Glomerular visceral epithelial cell (primary cell): ENCODE data around the gene KIF22.
"Not testable (repeated sequence)": the region's sequence is repeated elsewhere in the genome, so short reads cannot be mapped to it uniquely, and the experiment has no call there.

Source experiments
- DNase-seq: peaks from one replicate; pipeline ENCODE4 v3.0.0-alpha.2; 2016; ENCODE audit errors: extremely low spot score

KIF22 gene

GRCh38 chr16:29790183-29790948 lies at the start of gene KIF22:
TSS of gene KIF22 (plus strand) at chr16:29790751. CDS start at chr16:29790760, 9 bp downstream.
- peak; percentile 98 for DNase-seq

DNA sequence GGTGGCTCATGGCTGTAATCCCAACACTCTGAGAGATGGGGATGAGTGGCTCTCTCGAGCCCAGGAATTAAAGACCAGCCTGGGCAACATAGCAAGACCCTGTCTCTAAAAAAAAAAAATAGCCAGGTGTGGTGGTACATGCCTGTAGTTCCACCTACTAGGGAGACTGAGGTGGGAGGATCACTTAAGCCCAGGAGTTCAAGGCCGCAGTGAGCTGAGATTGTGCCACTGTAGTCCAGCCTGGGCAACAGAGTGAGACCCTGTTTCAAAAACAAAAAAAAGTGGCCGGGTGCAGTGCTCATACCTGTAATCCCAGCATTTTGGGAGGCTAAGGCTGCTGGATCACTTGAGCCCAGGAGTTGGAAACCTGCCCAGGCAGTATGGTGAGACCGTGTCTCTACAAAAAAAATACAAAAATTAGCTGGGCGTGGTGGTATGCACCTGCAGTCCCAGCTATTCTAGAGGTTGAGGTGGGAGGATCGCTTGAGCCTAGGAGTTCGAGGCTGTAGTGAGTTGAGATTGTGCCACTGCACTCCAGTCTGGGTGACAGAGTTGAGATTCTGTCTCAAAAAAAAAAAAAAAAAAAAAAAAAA lies 47.8 kb upstream of the KIF22 start:
- DNase-seq, result no peak

- no peak for DNase-seq
Observed at GRCh38 chr16:29743475-29743826, 47.1 kb upstream of the KIF22 start.

GRCh38 chr16:29743827-29744531 lies 46.6 kb upstream of the KIF22 start:
- no peak for DNase-seq

DNA sequence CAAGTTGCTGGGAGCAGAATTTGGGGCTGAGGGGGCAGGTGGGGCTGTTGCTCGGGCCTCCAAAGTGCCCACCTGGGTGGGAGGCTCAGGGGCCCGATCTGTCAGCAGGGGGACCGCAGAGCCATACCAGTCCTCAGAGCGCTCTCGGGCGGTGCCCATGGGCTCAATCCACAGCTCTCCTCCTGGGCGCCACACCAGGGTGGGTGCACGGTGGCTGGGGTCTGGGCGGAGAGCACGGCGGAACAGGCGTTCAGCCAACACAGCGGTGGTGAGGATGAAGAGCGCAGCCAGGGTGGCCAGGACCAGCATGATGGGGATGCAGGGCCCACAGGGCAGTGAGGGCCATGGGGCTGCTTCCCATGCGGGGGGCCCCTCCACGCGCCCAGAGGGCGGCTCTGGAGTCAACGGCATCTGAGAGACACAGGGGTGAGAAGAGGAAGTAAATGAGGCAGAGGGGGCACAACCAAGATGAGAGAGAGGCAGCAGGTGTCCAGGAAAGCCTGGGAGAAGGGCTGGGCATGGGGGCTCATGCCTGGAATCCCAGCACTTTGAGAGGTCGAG lies 45.9 kb upstream of the KIF22 start:
- no peak for DNase-seq

- no peak for DNase-seq
Observed at GRCh38 chr16:29745121-29745852, 45.3 kb upstream of the KIF22 start.

GRCh38 chr16:29745853-29746345 lies 44.7 kb upstream of the KIF22 start, which contains the start of gene C16orf54:
TSS of gene C16orf54 (minus strand) at chr16:29745990. CDS start at chr16:29744951, 1,039 bp downstream.
- no peak for DNase-seq

DNA sequence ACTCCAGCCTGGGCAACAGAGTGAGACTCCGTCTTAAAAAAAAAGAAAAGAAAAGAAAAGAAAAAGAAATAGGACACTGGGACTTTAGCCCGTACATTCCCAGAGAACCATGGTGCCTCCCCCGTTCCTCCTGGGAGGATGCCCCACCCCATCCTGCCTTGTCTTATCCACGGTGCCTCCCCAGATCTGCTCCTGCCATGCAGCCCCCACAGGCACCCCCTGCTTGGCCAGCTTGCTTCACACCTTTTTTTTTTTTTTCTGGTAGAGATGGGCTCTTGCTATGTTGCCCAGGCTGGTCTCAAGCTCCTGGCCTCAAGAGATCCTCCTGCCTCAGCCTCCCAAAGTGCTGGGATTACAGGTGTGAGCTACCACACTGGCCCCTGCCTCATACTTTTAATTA lies 44.0 kb upstream of the KIF22 start:
- not testable (repeated sequence) for DNase-seq

DNA sequence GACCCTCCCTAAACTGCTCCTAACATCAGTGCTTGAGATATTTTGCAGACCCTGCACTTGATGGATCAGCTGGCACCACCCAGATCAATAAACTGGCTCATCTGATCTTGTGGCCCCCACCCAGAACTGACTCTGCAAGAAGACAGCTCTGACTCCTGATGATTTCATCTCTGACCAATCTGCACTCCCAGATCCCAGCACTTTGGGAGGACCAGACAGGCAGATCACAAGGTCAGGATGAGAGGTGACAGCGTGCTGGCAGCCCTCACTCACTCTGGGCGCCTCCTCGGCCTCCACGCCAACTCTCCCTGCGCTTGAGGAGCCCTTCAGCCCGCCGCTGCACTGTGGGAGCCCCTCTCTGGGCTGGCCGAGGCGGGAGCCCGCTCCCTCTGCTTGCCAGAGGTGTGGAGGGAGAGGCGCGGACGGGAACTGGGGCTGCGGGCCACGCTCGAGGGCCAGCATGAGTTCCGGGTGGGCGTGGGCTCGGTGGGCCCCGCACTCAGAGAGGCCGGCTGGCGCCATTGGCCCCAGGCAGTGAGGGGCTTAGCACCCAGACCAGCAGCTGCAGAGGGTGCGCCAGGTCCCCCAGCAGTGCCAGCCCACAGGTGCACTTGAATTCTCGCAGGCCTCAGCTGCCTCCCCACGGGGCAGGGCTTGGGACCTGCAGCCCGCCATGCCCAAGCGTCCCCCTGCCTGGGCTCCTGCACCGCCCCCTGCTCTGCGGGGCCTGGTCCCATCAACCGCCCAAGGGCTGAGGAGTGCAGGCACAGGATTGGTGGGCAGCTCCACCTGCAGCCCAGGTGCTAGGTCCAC lies 42.4 kb upstream of the KIF22 start:
- no peak for DNase-seq

- DNase-seq, result not testable (repeated sequence)
Observed at GRCh38 chr16:29748760-29749149, 41.8 kb upstream of the KIF22 start.

DNA sequence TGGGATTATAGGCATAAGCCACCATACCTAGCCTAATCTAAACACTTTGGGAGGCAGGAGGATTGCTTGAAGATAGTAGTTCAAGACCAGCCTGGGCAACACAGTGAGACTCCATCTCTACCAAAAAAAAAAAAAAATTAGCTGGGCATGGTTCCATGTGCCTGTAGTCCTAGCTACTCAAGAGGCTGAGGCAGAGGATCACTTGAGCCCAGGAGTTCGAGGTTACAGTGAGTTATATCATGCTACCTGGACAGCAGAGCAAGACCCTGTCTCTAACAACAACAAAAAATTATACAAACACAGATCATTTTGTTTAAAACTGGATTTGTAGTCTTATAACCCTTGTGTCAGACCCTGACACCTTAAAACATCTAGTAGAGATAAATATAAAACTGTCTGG lies 37.0 kb upstream of the KIF22 start:
- DNase-seq, result no peak

DNA sequence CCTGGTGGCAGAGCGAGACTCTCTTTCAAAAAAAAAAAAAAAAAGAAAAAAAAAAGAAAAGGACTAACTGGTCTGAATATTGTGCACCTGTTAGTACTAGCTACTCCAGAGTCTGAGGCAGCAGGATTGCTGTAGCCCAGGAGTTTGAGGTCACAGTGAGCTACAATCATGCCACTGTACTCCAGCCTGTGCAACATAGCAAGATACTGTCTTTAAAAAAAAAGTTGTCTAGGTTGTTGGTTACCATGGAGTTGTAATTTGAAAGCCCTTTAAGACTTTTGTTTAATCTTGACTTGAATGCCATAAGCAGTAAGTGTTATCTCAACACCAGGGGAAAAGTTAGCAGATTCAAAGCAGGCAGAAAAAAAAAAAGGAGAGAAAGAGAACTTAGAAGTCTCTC lies 33.9 kb upstream of the KIF22 start:
- DNase-seq, result no peak

DNA sequence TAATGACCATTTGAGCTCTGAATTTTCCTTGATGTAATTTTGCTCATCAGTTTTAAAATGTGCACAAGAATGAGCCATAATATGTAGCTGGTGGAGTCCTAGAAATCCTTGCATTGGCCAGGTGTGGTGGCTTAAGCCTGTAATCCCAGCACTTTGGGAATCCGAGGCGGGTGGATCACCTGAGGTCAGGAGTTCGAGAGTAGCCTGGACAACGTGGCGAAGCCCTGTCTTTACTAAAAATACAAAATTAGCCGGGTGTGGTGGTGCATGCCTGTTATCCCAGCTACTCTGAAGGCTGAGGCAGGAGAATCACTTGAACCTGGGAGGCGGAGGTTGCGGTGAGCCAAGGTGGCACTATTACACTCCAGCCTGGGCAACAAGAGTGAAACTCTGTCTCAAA lies 33.5 kb upstream of the KIF22 start:
- not testable (repeated sequence) for DNase-seq

DNA sequence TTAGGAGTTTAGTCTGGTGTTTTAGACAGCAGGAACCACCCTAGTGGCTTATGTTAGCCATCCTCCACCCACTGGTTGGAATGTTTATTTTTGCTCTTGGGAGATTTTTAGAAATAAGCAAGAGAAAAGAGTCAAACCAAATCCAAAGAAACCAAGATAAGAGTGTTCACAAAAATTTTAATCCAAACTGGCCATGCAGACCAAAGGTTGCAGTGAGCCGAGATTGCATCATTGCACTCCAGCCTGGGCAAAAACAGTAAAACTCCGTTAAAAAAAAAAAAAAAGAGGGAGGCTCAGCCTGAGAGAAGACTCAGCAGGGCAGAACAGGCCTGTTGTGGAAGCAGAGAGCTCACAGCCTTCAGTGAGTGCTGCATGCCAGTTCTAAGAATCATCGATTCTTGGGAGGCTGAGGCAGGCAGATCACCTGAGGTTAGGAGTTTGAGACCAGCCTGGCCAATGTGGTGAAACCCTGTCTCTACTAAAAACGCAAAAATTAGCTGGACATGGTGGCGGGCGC lies 32.5 kb upstream of the KIF22 start:
- no peak for DNase-seq

GRCh38 chr16:29760567-29761279 lies 29.8 kb upstream of the KIF22 start:
- no peak for DNase-seq

- not testable (repeated sequence) for DNase-seq
Observed at GRCh38 chr16:29761280-29761651, 29.3 kb upstream of the KIF22 start.

GRCh38 chr16:29761882-29762281 lies 28.7 kb upstream of the KIF22 start:
- DNase-seq, result no peak

GRCh38 chr16:29763326-29763725 lies 27.2 kb upstream of the KIF22 start:
- DNase-seq, result no peak

- DNase-seq, result no peak
Observed at GRCh38 chr16:29765167-29766032, 25.2 kb upstream of the KIF22 start.
